HCT116 (cell line): ENCODE measurements around the gene MAST4. TPM values are rescaled to one million over a fixed set of nuclear protein-coding genes. Genes with fewer than 3 reads are reported as not detected.

Source experiments
- ATAC-seq: fragments of 200-7000 bp; cut with Tn5 transposase; 2 replicates; pipeline ENCODE4 v1.9.1; 2020; ENCODE audit warnings: mild to moderate bottlenecking, moderate library complexity
- BruUV-seq: library from RNA; stranded (reverse); fragments of 400-500 nt; replicated peaks from 2 replicates; lab custom pipeline; 2021; lab: Mats Ljungman, UMichigan
- CTCF ChIA-PET: fragments of 300-600 bp; sonication (Branson Sonifier 250); formaldehyde crosslinking; loops from one replicate; lab custom pipeline; 2021; ENCODE audit warnings: antibody characterized with exemption; lab: Charles Lee
- POLR2A ChIA-PET: fragments of 300-600, 350-600 bp; sonication (Branson Sonifier 250); formaldehyde crosslinking; loops from one replicate; lab custom pipeline; 2021; ENCODE audit warnings: antibody characterized with exemption; lab: Charles Lee
- RAD21 ChIA-PET, 2 experiments: fragments of 300-600 bp; sonication (Branson Sonifier 250); formaldehyde crosslinking; loops; one replicate each; lab custom pipeline; 2023; ENCODE audit warnings: low total read pairs in 2 of 2; ENCODE audit not compliant: uncharacterized antibody in 2 of 2, unreplicated experiment in 2 of 2, low non-redundant PET in 1 of 2; lab: Charles Lee
- DNase-seq: peaks from one replicate; pipeline ENCODE4 v3.0.0-alpha.2; 2010; ENCODE audit warnings: low read depth, low spot score
- H2AFZ ChIP-seq: fragments of 200-600 bp; shearing (Covaris generic), sonication (generic); 2 replicates; pipeline ENCODE4 v1.6.1; 2017; ENCODE audit warnings: low read depth, mixed run types, mixed read lengths, antibody characterized with exemption, low read length; ENCODE audit not compliant: poor library complexity, severe bottlenecking
- H3K27ac ChIP-seq: 2 replicates; pipeline ENCODE4 v1.5.1; 2012; ENCODE audit warnings: low read depth, low read length
- H3K27me3 ChIP-seq: fragments of 200-600 bp; sonication (generic); 2 replicates; pipeline ENCODE4 v1.6.1; 2016; ENCODE audit warnings: mixed run types, low read length, mixed read lengths; ENCODE audit not compliant: insufficient read depth
- H3K36me3 ChIP-seq, 2 experiments: fragments of 200-500 bp in 1 of 2; fragments of 200-600 bp in 1 of 2; sonication (Bioruptor generic) in 1 of 2; sonication (generic) in 1 of 2; 2 replicates each; pipeline versions ENCODE4 v1.5.1 to v1.6.1; 2014 to 2016; ENCODE audit warnings: low read length in 2 of 2, inconsistent platforms in 1 of 2, mixed read lengths in 1 of 2, mixed run types in 1 of 2; ENCODE audit not compliant: insufficient read depth in 2 of 2, control insufficient read depth in 1 of 2
- H3K4me1 ChIP-seq, 2 experiments: fragments of 200-600 bp in 1 of 2; sonication (generic) in 1 of 2; 2 replicates each; pipeline versions ENCODE4 v1.5.1 to v1.6.1; 2012 to 2017; ENCODE audit warnings: low read length in 2 of 2, inconsistent platforms in 1 of 2, mild to moderate bottlenecking in 1 of 2, mixed read lengths in 1 of 2, mixed run types in 1 of 2, moderate library complexity in 1 of 2; ENCODE audit not compliant: insufficient read depth in 2 of 2, control insufficient read depth in 1 of 2
- H3K4me2 ChIP-seq: fragments of 200-600 bp; sonication (generic); 2 replicates; pipeline ENCODE4 v1.6.1; 2017; ENCODE audit warnings: mixed run types, low read length, mixed read lengths
- H3K4me3 ChIP-seq, 2 experiments: fragments of 200-600 bp in 1 of 2; sonication (generic) in 1 of 2; replicated peaks in 1 of 2; 2 replicates each; pipeline ENCODE4 v1.5.1; 2011 to 2016; ENCODE audit warnings: low read length in 2 of 2, control low read depth in 1 of 2, low read depth in 1 of 2, mild to moderate bottlenecking in 1 of 2, mixed read lengths in 1 of 2, mixed run types in 1 of 2
- H3K79me2 ChIP-seq: fragments of 200-600 bp; sonication (generic); 2 replicates; pipeline ENCODE4 v1.6.1; 2017; ENCODE audit warnings: mild to moderate bottlenecking, mixed run types, low read length, moderate library complexity, mixed read lengths; ENCODE audit not compliant: insufficient read depth
- H3K9ac ChIP-seq: fragments of 200-600 bp; sonication (generic); 2 replicates; pipeline ENCODE4 v1.6.1; 2016; ENCODE audit warnings: low read length, mixed read lengths
- H3K9me2 ChIP-seq: fragments of 200-600 bp; sonication (generic), shearing (Covaris generic); 2 replicates; pipeline ENCODE4 v1.6.1; 2017; ENCODE audit warnings: mixed run types, mild to moderate bottlenecking, moderate library complexity; ENCODE audit not compliant: insufficient read depth
- H3K9me3 ChIP-seq, 2 experiments: fragments of 200-500 bp in 1 of 2; fragments of 200-600 bp in 1 of 2; sonication (Bioruptor generic) in 1 of 2; sonication (generic) in 1 of 2; 2 replicates each; pipeline ENCODE4 v1.6.1; 2014 to 2017; ENCODE audit warnings: low read length in 2 of 2, mixed read lengths in 2 of 2, inconsistent platforms in 1 of 2, low read depth in 1 of 2, mild to moderate bottlenecking in 1 of 2, mixed run types in 1 of 2, moderate library complexity in 1 of 2; ENCODE audit not compliant: control insufficient read depth in 1 of 2, insufficient read depth in 1 of 2
- H4K20me1 ChIP-seq: fragments of 200-600 bp; sonication (generic), shearing (Covaris generic); 2 replicates; pipeline ENCODE4 v1.6.1; 2017; ENCODE audit warnings: mixed run types, mild to moderate bottlenecking, moderate library complexity; ENCODE audit not compliant: insufficient read depth
- EGR1 ChIP-seq: IDR thresholded peaks from 2 replicates; pipeline ENCODE4 v1.6.1; 2012; ENCODE audit warnings: low read depth
- ELF1 ChIP-seq: IDR thresholded peaks from 2 replicates; pipeline ENCODE4 v1.6.1; 2012; ENCODE audit warnings: low read depth, borderline replicate concordance
- EZH2 ChIP-seq: fragments of 200-600 bp; sonication (generic); IDR thresholded peaks from 2 replicates; pipeline ENCODE4 v1.6.1; 2017; ENCODE audit warnings: antibody characterized with exemption, mixed run types
- EZH2phosphoT487 ChIP-seq: fragments of 200-600 bp; IDR thresholded peaks from 2 replicates; pipeline ENCODE4 v1.6.1; 2018; ENCODE audit warnings: antibody characterized with exemption, borderline replicate concordance
- FOSL1 ChIP-seq: IDR thresholded peaks from 2 replicates; pipeline ENCODE4 v1.6.1; 2012; ENCODE audit warnings: low read depth
- RAD21 ChIP-seq: IDR thresholded peaks from 2 replicates; pipeline ENCODE4 v1.6.1; 2012; ENCODE audit warnings: low read depth, mild to moderate bottlenecking
- SIN3A ChIP-seq: IDR thresholded peaks from 2 replicates; pipeline ENCODE4 v1.6.1; 2012; ENCODE audit warnings: low read depth
- SRF ChIP-seq: IDR thresholded peaks from 2 replicates; pipeline ENCODE4 v1.6.1; 2012; ENCODE audit warnings: low read depth
- TCF7L2 ChIP-seq: IDR thresholded peaks from 2 replicates; pipeline ENCODE4 v1.7.0; 2011; ENCODE audit warnings: borderline replicate concordance, inconsistent platforms; ENCODE audit not compliant: insufficient read depth, insufficient read length; ENCODE audit errors: extremely low read depth
- ZFX ChIP-seq: fragments of 450-650 bp; IDR thresholded peaks from 2 replicates; pipeline ENCODE4 v1.6.1; 2017
- intact Hi-C: fragments of 100-400 bp; cut with micrococcal nuclease; formaldehyde crosslinking; loops from 2 replicates; pipeline ENCODE4 v1.10.0; 2022
- total RNA-seq: library from RNA; stranded (reverse); gene quantifications from one replicate; pipeline ENCODE4 v1.2.1, GENCODE V29; 2021; ENCODE audit not compliant: unreplicated experiment
- TF ChIP-seq, protein P1 (sequence below): IDR thresholded peaks from 2 replicates; pipeline ENCODE4 v1.6.1; 2012
- TF ChIP-seq, protein P2 (sequence below): IDR thresholded peaks from 2 replicates; pipeline ENCODE4 v1.6.1; 2012; ENCODE audit warnings: low read depth
- TF ChIP-seq, protein P3 (sequence below): IDR thresholded peaks from 2 replicates; pipeline ENCODE4 v1.6.1; 2012

MAST4 gene
- total RNA-seq, 1 experiment from 2014 or later, result 1.1 TPM

DNA sequence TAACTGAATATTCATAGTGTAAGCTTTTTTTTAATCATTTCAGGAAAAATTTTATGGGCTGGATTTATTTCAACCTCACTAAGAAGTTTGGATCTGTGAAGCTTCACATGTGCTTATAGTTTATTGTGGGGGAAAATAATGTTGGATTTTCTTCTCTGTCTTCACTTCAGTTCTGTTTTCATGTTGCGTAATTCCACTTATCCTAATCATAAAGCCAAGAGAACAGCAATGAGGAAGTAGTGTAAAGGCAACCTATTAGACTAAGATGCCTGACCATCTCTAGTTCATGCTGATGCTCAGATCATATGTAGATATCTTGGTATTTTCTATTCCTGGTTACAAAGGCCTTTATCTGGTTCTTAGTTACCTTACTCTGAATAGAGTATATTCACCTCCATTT lies 550.4 kb downstream of the MAST4 start:
- no peak overlapping the region for H3K4me3 ChIP-seq
- RAD21 ChIA-PET, result no interaction called here
- H3K9ac ChIP-seq, result no peak overlapping the region
- BruUV-seq, result no TSS peak
- H3K9me2 ChIP-seq, result no peaks in the 10 kb centered on the region
- H3K79me2 ChIP-seq, result no peaks in the 10 kb centered on the region
- intact Hi-C loops, result no loop called here
- no peaks in the 10 kb centered on the region for H4K20me1 ChIP-seq
- TF ChIP-seq RAD21, result no peak
- TF ChIP-seq, protein P1, sequence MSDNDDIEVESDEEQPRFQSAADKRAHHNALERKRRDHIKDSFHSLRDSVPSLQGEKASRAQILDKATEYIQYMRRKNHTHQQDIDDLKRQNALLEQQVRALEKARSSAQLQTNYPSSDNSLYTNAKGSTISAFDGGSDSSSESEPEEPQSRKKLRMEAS, result no peak
- no peak for TF ChIP-seq SRF
- TF ChIP-seq EZH2, result no peak
- TF ChIP-seq, protein P2, sequence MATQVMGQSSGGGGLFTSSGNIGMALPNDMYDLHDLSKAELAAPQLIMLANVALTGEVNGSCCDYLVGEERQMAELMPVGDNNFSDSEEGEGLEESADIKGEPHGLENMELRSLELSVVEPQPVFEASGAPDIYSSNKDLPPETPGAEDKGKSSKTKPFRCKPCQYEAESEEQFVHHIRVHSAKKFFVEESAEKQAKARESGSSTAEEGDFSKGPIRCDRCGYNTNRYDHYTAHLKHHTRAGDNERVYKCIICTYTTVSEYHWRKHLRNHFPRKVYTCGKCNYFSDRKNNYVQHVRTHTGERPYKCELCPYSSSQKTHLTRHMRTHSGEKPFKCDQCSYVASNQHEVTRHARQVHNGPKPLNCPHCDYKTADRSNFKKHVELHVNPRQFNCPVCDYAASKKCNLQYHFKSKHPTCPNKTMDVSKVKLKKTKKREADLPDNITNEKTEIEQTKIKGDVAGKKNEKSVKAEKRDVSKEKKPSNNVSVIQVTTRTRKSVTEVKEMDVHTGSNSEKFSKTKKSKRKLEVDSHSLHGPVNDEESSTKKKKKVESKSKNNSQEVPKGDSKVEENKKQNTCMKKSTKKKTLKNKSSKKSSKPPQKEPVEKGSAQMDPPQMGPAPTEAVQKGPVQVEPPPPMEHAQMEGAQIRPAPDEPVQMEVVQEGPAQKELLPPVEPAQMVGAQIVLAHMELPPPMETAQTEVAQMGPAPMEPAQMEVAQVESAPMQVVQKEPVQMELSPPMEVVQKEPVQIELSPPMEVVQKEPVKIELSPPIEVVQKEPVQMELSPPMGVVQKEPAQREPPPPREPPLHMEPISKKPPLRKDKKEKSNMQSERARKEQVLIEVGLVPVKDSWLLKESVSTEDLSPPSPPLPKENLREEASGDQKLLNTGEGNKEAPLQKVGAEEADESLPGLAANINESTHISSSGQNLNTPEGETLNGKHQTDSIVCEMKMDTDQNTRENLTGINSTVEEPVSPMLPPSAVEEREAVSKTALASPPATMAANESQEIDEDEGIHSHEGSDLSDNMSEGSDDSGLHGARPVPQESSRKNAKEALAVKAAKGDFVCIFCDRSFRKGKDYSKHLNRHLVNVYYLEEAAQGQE, result no peak
- TF ChIP-seq ZFX, result no peak
- no peak for TF ChIP-seq EGR1
- no peak for TF ChIP-seq SIN3A
- TF ChIP-seq TCF7L2, result no peak
- TF ChIP-seq, protein P3, sequence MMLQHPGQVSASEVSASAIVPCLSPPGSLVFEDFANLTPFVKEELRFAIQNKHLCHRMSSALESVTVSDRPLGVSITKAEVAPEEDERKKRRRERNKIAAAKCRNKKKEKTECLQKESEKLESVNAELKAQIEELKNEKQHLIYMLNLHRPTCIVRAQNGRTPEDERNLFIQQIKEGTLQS, result no peak
- no peak for TF ChIP-seq ELF1
- TF ChIP-seq FOSL1, result no peak
- TF ChIP-seq EZH2phosphoT487, result no peak
- H2AFZ ChIP-seq, result no peak overlapping the region
- H3K9me3 ChIP-seq, result no peaks in the 10 kb centered on the region
- DNase-seq (no peak), ATAC-seq (no peak)
- CTCF ChIA-PET, result no interaction called here
- H3K27ac ChIP-seq, result no peak overlapping the region
- no peaks in the 10 kb centered on the region for H3K36me3 ChIP-seq
- H3K4me1 ChIP-seq, result no peaks in the 10 kb centered on the region
- POLR2A ChIA-PET, result no interaction called here
- H3K27me3 ChIP-seq, result peaks cover 25% of the 10 kb centered on the region; the same call in 1 of the 2 replicates
- no peak overlapping the region for H3K4me2 ChIP-seq
